GM10266 (cell line): ENCODE measurements around the gene FHAD1.

ENCODE experiments used
- DNase-seq: peaks from one replicate; pipeline ENCODE4 v3.0.0; 2012; ENCODE audit errors: extremely low spot score
- TF ChIP-seq, protein P1 (sequence below): IDR thresholded peaks from 2 replicates; pipeline ENCODE4 v1.5.1; 2012; ENCODE audit warnings: mild to moderate bottlenecking, low read depth; ENCODE audit not compliant: control insufficient read depth, insufficient read depth; ENCODE audit errors: missing control alignments

Gene FHAD1

DNA sequence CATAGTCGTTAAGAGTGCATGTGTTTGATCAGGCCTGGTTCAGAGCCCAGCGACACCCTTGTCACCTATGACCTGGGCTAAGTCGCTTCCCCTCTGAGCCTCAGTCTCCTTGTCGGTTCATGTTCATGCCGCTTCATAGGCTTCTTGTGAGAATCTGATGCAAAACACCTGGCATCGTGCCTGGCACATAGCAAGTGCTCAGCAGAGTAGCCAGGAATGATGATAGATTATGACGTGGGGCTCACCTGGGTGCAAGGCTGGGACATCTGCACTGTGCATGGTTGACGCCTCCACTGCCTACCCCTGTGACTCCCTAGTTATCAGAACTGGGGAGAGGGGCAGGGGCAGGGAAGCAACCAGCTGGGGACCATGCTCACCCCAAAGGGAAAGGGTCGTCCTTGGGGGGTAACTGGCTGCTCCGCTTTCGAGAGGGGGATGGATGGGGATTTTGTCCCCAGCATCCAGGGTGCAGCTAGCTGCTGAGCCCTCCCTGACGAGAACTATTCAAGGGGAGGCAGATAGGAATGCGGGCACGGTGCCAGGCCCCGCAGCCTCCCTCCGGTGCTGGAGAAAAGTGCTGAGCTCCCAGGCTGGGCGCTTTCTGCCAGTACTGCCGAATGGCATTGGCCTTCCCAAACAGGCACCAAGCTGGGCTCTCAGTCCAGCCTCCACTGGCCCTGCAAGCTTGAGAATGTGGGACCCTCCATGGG is 171.9 kb downstream of the FHAD1 start:
- TF ChIP-seq, protein P1, sequence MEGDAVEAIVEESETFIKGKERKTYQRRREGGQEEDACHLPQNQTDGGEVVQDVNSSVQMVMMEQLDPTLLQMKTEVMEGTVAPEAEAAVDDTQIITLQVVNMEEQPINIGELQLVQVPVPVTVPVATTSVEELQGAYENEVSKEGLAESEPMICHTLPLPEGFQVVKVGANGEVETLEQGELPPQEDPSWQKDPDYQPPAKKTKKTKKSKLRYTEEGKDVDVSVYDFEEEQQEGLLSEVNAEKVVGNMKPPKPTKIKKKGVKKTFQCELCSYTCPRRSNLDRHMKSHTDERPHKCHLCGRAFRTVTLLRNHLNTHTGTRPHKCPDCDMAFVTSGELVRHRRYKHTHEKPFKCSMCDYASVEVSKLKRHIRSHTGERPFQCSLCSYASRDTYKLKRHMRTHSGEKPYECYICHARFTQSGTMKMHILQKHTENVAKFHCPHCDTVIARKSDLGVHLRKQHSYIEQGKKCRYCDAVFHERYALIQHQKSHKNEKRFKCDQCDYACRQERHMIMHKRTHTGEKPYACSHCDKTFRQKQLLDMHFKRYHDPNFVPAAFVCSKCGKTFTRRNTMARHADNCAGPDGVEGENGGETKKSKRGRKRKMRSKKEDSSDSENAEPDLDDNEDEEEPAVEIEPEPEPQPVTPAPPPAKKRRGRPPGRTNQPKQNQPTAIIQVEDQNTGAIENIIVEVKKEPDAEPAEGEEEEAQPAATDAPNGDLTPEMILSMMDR, result no peak
- no peak for DNase-seq

DNA sequence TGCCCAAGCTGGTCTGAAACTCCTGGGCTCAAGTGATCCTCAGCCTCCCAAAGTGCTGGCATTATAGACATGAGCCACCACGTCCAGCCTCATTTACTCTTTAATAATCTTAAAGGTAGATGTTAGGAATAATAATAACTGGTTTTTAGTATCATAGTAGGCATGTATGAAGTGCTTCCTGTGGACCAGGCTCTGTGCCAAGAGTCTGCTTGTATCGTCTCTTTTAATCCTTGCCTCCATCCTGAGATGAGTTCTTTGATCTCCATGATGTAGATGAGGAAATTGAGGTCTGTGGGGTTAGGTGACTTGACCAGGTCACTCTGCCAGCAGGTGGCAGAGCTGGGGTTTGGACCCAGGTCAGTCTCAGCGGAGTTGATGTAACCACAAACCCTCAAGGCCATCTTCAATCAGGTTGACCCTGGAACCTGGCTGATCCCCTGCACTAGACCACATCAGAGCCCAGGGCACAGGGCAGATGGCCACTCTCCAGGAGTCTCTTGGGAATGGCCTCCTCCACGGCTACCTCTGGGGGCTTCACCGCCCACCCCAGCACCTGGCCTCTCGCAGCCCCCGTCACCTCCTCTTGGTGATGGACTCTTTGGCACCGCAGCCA is 173.9 kb downstream of the FHAD1 start:
- TF ChIP-seq, protein P1, result no peak
- DNase-seq, result no peak

DNA sequence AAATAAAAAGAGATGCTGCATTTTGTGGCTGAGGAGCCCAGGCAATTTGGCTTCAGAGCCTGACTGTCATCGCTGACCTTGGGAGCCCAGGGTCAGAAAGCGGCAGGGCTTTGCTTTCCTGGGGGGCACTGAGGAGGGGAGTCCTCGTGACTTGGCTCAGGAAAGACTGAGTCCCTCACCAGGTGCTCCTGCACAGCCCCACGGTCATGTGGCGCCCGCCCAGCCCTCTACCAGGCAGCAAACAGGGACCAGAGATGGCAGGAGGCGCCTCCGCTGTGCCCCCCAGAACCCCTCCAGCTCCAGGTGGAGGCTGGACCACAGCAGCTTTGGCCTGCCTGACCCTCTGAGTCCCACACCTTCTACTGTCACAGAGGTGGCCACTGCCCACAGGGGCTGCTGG is 175.8 kb downstream of the FHAD1 start:
- TF ChIP-seq, protein P1, result no peak
- no peak for DNase-seq

DNA sequence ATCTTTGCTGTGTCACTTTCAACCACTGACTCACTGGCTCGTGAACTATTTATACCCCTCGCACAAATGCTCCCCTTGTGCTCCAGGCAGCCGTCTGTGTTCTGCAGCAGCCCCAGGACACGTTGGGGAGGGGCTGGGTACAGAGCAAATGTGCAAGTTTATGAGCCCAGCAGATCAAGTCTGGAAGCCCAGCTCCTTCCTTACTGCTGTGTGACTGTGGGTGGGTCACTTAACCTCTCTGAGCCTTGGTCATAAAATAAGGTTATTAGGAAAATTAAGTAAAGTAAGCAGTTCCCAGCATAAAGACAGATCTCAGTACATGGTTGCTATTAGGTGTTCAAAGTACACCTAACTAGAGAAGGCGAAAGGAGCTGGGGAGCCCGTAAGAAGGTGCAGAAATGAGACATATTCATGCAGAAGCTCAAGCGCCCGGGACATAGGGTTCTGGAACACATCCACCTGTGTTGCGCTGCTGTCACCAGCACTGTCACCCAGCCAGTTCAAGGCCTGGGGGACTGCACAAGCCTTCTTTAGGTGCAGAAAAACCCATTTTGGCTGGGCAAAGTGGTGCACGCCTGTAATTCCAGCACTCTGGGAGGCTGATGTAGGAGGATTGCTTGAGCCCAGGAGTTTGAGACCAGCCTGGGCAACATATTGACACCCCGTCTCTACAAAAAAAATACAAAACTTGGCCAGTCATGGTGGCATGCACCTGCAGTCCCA is 176.5 kb downstream of the FHAD1 start:
- no peak for DNase-seq
- TF ChIP-seq, protein P1, result no peak

DNA sequence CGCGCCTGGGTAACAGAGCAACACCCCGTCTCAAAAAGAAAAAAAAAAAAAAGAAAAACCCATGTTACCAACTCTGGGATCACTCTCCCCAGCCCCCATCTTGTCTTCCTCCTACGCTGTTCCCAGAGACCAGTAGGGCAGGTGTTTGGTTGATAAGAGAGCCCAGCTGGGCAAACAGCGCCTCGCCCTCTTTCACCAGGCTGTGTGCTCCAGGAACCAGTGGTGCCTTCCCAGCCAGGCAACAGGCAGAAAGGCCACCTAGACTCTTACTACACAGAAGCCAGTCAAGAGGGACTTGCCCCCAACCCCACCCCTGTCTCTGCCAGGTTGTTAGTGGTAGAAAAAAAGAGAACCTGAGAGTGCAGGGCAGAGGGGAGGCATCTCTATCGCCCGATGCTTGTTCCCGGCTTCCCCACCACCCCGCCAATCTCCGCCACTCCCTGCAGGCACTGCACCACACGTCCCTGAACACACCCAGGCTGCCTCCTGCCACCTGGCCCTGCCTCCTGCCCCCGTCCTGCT is 177.2 kb downstream of the FHAD1 start:
- DNase-seq, result no peak
- TF ChIP-seq, protein P1, result no peak

DNA sequence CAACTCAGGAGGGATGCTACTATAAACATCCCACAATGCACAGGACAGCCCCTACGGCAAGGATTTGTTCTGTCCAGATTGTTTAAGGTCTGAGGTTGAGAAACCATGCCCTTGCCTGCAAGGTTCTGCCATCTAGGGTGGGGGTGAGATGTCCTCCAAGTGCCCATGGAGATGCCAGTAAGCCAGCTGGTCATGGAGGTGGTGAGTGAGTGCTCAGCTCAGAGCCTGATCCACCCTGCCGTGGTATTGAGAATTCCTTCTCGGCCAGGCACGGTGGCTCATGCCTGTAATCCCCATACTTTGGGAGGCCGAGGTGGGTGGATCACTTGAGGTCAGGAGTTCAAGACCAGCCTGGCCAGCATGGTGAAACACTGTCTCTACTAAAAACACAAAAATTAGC is 178.0 kb downstream of the FHAD1 start:
- no peak for DNase-seq
- TF ChIP-seq, protein P1, result no peak
